CD4-positive, alpha-beta memory T cell (primary cell): ENCODE results near the gene MSI1. TPM values are rescaled to one million over a fixed set of nuclear protein-coding genes. Genes with fewer than 3 reads are reported as not detected.
A peak's percentile ranks its signal among the peaks of the same experiment; 100 is the strongest.

Source experiments
- CTCF ChIA-PET: fragments of 350-600 bp; sonication (Branson Sonifier 250); formaldehyde crosslinking; loops from one replicate; lab custom pipeline; 2021; ENCODE audit warnings: inconsistent platforms; ENCODE audit not compliant: partially characterized antibody; lab: Charles Lee
- POLR2A ChIA-PET: fragments of 350-600 bp; sonication (Branson Sonifier 250); formaldehyde crosslinking; loops from one replicate; lab custom pipeline; 2021; ENCODE audit not compliant: partially characterized antibody; lab: Charles Lee
- DNase-seq, 5 donors: peaks; one replicate each; pipeline versions ENCODE4 v3.0.0 to v3.0.0-alpha.2; 2020 to 2022; ENCODE audit warnings: mixed read lengths in 1 of 5
- H3K27ac ChIP-seq: one replicate; pipeline ENCODE4 v1.7.0; 2013; ENCODE audit warnings: low read depth, low read length
- H3K27me3 ChIP-seq: 2 replicates; pipeline ENCODE4 v1.7.0; 2013; ENCODE audit warnings: mild to moderate bottlenecking, low read length, moderate library complexity; ENCODE audit not compliant: insufficient read depth
- H3K36me3 ChIP-seq: 2 replicates; pipeline ENCODE4 v1.7.0; 2013; ENCODE audit warnings: mild to moderate bottlenecking, low read length, moderate library complexity; ENCODE audit not compliant: insufficient read depth
- H3K4me1 ChIP-seq: 2 replicates; pipeline ENCODE4 v1.7.0; 2013; ENCODE audit warnings: mild to moderate bottlenecking, low read length, moderate library complexity; ENCODE audit not compliant: insufficient read depth
- H3K4me3 ChIP-seq, 2 donors: one replicate each; pipeline ENCODE4 v1.7.0; 2013; ENCODE audit warnings: low read length in 2 of 2, mild to moderate bottlenecking in 1 of 2
- H3K9me3 ChIP-seq, 2 donors: one replicate each; pipeline ENCODE4 v1.7.0; 2013; ENCODE audit warnings: low read length in 2 of 2, control low read depth in 1 of 2; ENCODE audit not compliant: control insufficient read depth in 1 of 2
- H3K27ac Mint-ChIP-seq, 7 donors: one replicate each; pipeline ENCODE4 v1.8.0; 2020 to 2021; ENCODE audit warnings: mixed read lengths in 7 of 7, mild to moderate bottlenecking in 6 of 7, inconsistent platforms in 3 of 7, moderate library complexity in 3 of 7
- H3K27me3 Mint-ChIP-seq, 2 donors: one replicate each; pipeline ENCODE4 v1.8.0; 2020 to 2021; ENCODE audit warnings: mixed read lengths in 2 of 2
- H3K36me3 Mint-ChIP-seq, 2 donors: one replicate each; pipeline ENCODE4 v1.8.0; 2020 to 2021; ENCODE audit warnings: mixed read lengths in 2 of 2, inconsistent platforms in 1 of 2, mild to moderate bottlenecking in 1 of 2
- H3K4me1 Mint-ChIP-seq, 4 donors: one replicate each; pipeline ENCODE4 v1.8.0; 2020 to 2021; ENCODE audit warnings: mixed read lengths in 4 of 4, mild to moderate bottlenecking in 1 of 4
- H3K4me3 Mint-ChIP-seq, 8 donors: one replicate each; pipeline ENCODE4 v1.8.0; 2020 to 2021; ENCODE audit warnings: mixed read lengths in 8 of 8, mild to moderate bottlenecking in 7 of 8, moderate library complexity in 6 of 8, inconsistent platforms in 3 of 8
- H3K9me3 Mint-ChIP-seq, 8 donors: one replicate each; pipeline ENCODE4 v1.8.0; 2020 to 2021; ENCODE audit warnings: mixed read lengths in 8 of 8, mild to moderate bottlenecking in 5 of 8, inconsistent platforms in 3 of 8, moderate library complexity in 1 of 8
- intact Hi-C: fragments of 100-400 bp; cut with micrococcal nuclease; formaldehyde crosslinking; loops from one replicate; pipeline ENCODE4 v1.15.1; 2023
- polyA plus RNA-seq, 2 donors: library from polyadenylated mRNA; unstranded; fragments of 300-500 nt; fragmentation: Illumina TruSeq; gene quantifications; one replicate each; pipeline ENCODE4 v1.2.3, GENCODE V29; 2021
- total RNA-seq, 2 experiments: library from RNA; stranded (reverse); gene quantifications; one replicate each; pipeline ENCODE4 v1.2.3, GENCODE V29; 2021

The MSI1 gene
- total and polyA plus RNA-seq, 4 experiments from 2014 or later = not detected

DNA sequence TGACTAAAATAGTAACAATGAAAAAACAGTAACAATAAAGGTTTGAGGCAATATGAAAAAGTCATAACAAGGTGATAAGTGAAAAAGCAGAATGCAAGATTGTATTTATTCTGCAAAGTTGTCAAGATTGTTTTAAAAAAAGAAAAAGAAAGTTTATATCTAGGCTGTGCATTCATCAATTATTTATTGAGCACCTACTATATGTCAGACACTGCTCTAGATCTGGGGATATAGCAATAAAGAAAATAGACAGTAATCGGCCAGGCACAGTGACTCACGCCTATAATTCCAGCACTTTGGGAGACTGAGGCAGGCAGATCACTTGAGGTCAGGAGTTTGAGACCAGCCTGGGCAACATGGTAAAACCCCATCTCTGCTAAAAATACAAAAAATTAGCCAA is 45.2 kb downstream of the MSI1 start:
- Histone ChIP-seq H3K27me3 (no peaks in the 10 kb centered on the region), H3K4me3 (no peak overlapping the region), H3K36me3 (no peaks in the 10 kb centered on the region), H3K4me1 (no peaks in the 10 kb centered on the region), H3K9me3 (no peaks in the 10 kb centered on the region), H3K27ac (no peak overlapping the region)
- Mint-ChIP-seq H3K27ac (no peak overlapping the region), H3K4me3 (no peak overlapping the region), H3K4me1 (peaks cover 3 to 8% (median 6%) of the 10 kb centered on the region in 4 donors), H3K27me3 (peaks cover 0 to 3% of the 10 kb centered on the region in 2 donors), H3K36me3 (peaks cover 0 to 4% of the 10 kb centered on the region in 2 donors), H3K9me3 (no peaks in the 10 kb centered on the region)
- intact Hi-C loops = loop anchor here (2.0 to 10.0 kb wide), 2 partner anchors 33 to 771 kb away; no protein-coding TSS in a partner anchor
- no peak for DNase-seq
- POLR2A ChIA-PET = no interaction called here
- CTCF ChIA-PET = interaction anchor here (1.3 to 1.7 kb wide), 3 partner anchors 9 to 96 kb away, joined by 3 to 7 read pairs (median 4); no protein-coding TSS in a partner anchor

DNA sequence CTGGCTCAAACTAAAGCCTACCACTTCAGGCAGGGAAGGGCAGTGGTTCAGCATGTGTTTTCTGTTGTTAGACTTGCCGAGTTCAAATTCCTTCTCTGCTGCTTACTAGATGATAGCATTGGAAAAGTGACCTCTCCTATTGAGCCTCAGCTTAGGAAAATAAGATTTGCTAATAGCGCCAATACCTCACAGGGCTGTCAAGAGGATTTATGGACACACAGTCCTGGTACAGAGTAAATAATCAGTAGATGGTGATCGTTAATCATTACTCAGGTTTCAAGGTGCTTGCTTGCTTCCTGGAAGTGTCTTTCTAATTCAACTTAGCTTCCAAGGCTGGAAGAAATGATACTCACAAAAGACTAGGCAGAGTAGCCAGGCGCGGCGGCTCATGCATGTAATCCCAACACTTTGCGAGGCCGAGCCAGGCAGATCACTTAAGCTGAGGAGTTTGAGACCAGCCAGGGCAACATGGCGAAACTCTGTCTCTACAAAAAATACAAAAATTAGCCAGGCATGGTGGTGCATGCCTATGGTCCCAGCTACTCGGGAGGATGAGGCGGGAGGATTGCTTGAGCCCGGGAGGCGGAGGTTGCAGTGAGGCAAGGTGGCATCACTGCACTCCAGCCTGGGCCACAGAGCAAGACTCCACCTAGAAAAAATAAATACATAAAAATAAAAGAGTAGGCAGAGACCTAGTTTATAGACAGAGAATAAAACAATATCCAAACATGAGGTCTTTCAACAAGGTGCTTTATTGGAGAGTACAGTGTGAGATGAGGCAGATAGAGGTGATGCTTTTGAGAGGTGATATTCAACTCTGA is 47.4 kb downstream of the MSI1 start:
- no peaks in the 10 kb centered on the region for H3K9me3 ChIP-seq
- ChIA-PET CTCF (interaction anchor here (1.2 to 1.8 kb wide), 3 partner anchors 9 to 29 kb away, joined by 3 to 13 read pairs (median 4); partner anchors contain the start of genes RNU4-2 and SIRT4), POLR2A (interaction anchor here (1.0 kb wide), 1 partner anchor 120 kb away, joined by 3 read pairs; no protein-coding TSS in a partner anchor)
- Mint-ChIP-seq H3K4me3 (no peak overlapping the region), H3K36me3 (peaks cover 0 to 4% of the 10 kb centered on the region in 2 donors), H3K9me3 (no peaks in the 10 kb centered on the region), H3K27ac (no peak overlapping the region), H3K27me3 (peaks cover 0 to 3% of the 10 kb centered on the region in 2 donors), H3K4me1 (peaks cover 13 to 22% (median 18%) of the 10 kb centered on the region in 4 donors)
- no peaks in the 10 kb centered on the region for H3K36me3 ChIP-seq
- DNase-seq = no peak
- intact Hi-C loops = loop anchor here (10.0 kb wide), 1 partner anchor 773 kb away; no protein-coding TSS in a partner anchor
- H3K4me1 ChIP-seq = peaks cover 9% of the 10 kb centered on the region
- H3K27ac ChIP-seq = no peak overlapping the region
- H3K4me3 ChIP-seq = no peak overlapping the region
- H3K27me3 ChIP-seq = no peaks in the 10 kb centered on the region

DNA sequence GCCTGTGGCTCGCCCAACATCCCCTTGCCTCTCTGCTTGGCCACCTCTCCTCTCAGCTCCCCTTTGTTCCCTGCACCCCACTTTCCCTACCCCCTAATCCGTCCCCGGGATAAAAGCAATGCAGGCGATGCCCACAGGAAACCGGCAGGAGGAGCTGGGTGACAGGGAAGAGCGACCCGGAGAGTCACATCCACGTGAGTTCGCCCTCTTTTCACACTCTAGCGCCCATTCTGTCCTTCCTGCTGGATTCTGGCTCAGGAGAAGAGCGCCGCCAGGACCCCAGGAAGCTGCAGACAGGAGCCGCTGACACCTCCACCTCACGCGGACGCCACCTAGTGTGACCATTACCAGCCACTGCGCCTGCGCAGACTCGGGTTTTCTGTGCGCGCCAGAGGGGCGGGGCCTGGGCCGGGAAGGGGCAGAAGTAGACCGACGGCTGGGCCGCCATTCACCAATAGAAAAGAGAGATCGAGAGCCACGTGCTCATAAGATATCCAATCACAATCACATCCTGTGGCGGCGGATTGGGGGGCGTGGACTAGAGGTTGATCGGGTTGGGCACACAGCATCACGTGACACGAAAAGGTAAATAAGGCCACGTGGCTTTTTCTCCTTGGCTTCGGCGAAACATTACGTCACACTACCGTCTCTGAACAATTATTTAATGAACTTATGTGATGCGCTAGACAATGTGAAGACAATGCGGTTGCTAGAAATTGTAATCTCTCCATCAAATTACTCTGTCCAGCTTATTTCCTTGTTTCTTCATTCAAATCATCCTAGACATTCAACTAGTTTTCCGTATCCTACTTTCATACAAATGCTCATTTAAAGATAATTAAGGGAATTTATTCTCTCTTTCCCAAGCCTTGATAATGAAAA is 51.5 kb downstream of the MSI1 start:
- Histone ChIP-seq H3K4me3 (peak overlapping the region; percentile 42 to 65), H3K27ac (peak overlapping the region; percentile 81), H3K9me3 (no peaks in the 10 kb centered on the region), H3K27me3 (no peaks in the 10 kb centered on the region), H3K4me1 (peaks cover 10% of the 10 kb centered on the region), H3K36me3 (no peaks in the 10 kb centered on the region)
- H3K4me3 Mint-ChIP-seq = peak overlapping the region; percentile 87 to 95 (median 92)
- H3K27ac Mint-ChIP-seq = peak overlapping the region; percentile 90 to 99 (median 98)
- H3K9me3 Mint-ChIP-seq = no peaks in the 10 kb centered on the region
- H3K27me3 Mint-ChIP-seq = no peaks in the 10 kb centered on the region
- peak; percentile 100 for DNase-seq
- H3K4me1 Mint-ChIP-seq = peaks cover 11 to 16% (median 14%) of the 10 kb centered on the region in 4 donors
- CTCF ChIA-PET = interaction anchor here (1.0 to 5.7 kb wide), 8 partner anchors 14 to 204 kb away, joined by 3 to 69 read pairs (median 4); partner anchors contain the start of genes RNU4-1, RNU4-2, RPLP0 and SIRT4
- no peaks in the 10 kb centered on the region for H3K36me3 Mint-ChIP-seq
- POLR2A ChIA-PET = interaction anchor here (0.7 to 6.9 kb wide), 10 partner anchors 10 to 219 kb away, joined by 3 to 113 read pairs (median 4); partner anchors contain the start of genes COX6A1, PLA2G1B, RNU4-1 and RNU4-2
- intact Hi-C loops = loop anchor here (1.0 to 5.0 kb wide), 7 partner anchors 15 to 369 kb away; partner anchors contain the start of genes COX6A1, POP5, RNF10 and SIRT4

DNA sequence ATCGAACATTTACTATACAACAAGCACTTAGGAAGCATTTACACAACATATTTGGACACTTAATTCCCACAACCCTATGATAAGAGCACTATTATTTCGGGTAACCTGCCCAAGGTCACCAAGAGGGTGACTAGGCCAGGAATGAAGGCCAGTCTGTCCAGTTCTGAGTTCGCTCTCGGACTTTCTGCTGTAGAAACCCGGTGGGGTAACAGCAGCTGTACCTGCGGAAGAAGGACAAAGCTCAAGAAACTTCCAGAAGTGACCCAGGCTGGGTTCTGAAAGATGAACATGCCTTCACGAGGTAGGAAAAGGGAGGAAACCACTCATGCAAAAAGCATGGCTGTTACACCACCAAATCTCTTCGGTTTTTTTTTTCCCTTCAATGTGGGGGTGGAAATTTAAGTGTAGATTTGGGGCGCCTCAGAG is 52.2 kb downstream of the MSI1 start:
- H3K9me3 Mint-ChIP-seq = no peaks in the 10 kb centered on the region
- H3K36me3 Mint-ChIP-seq = no peaks in the 10 kb centered on the region
- POLR2A ChIA-PET = interaction anchor here (0.7 to 6.9 kb wide), 9 partner anchors 9 to 219 kb away, joined by 3 to 113 read pairs (median 5); partner anchors contain the start of genes COX6A1, RNU4-1, RNU4-2 and RPLP0
- Histone ChIP-seq H3K36me3 (no peaks in the 10 kb centered on the region), H3K4me3 (peak overlapping the region; percentile 42 to 65), H3K4me1 (peaks cover 10% of the 10 kb centered on the region), H3K27me3 (no peaks in the 10 kb centered on the region), H3K27ac (peak overlapping the region; percentile 81), H3K9me3 (no peaks in the 10 kb centered on the region)
- H3K27ac Mint-ChIP-seq = peak overlapping the region; percentile 90 to 99 (median 98)
- peak overlapping the region; percentile 87 to 95 (median 92) for H3K4me3 Mint-ChIP-seq
- intact Hi-C loops = loop anchor here (1.0 to 5.0 kb wide), 7 partner anchors 15 to 369 kb away; partner anchors contain the start of genes COX6A1, POP5, RNF10 and SIRT4
- H3K27me3 Mint-ChIP-seq = no peaks in the 10 kb centered on the region
- DNase-seq = no peak
- peaks cover 11 to 16% (median 14%) of the 10 kb centered on the region in 4 donors for H3K4me1 Mint-ChIP-seq
- CTCF ChIA-PET = interaction anchor here (0.7 to 5.7 kb wide), 10 partner anchors 9 to 441 kb away, joined by 3 to 69 read pairs (median 4); partner anchors contain the start of genes RNU4-1, RNU4-2, RPLP0 and SIRT4

DNA sequence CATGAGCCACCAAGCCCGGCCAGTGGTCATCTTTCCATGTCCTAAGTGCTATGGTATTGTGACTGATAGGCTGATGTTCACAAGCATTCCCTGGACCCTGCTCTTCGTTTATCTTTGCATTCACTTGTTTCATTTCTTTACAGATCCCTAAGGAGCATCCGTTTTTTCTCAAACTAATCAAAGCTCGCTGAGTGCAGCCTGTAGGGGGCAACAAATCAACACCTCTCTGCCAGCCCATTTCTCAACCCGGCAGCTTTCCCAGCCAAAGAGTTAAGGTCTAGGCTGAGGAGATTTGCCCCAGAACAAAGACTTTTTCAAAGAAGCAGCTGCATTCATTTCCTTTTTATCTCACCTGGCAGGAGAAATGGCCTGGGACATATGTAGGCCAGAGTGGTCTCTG is 54.7 kb downstream of the MSI1 start:
- Mint-ChIP-seq H3K4me3 (no peak overlapping the region), H3K36me3 (no peaks in the 10 kb centered on the region), H3K4me1 (peaks cover 12 to 16% (median 14%) of the 10 kb centered on the region in 4 donors), H3K27ac (no peak overlapping the region), H3K27me3 (no peaks in the 10 kb centered on the region), H3K9me3 (no peaks in the 10 kb centered on the region)
- ChIA-PET POLR2A (interaction anchor here (1.1 to 6.9 kb wide), 2 partner anchors 12 to 23 kb away, joined by 4 to 113 read pairs; partner anchors contain the start of genes RNU4-1, RNU4-2 and SIRT4), CTCF (interaction anchor here (5.7 kb wide), 1 partner anchor 11 kb away, joined by 69 read pairs; the partner anchor contains the start of gene SIRT4)
- H3K4me3 ChIP-seq = no peak overlapping the region
- H3K4me1 ChIP-seq = peaks cover 10% of the 10 kb centered on the region
- H3K36me3 ChIP-seq = no peaks in the 10 kb centered on the region
- intact Hi-C loops = no loop called here
- H3K9me3 ChIP-seq = no peaks in the 10 kb centered on the region
- DNase-seq = no peak
- no peak overlapping the region for H3K27ac ChIP-seq
- no peaks in the 10 kb centered on the region for H3K27me3 ChIP-seq
